SH-SY5Y (cell line): ENCODE data around the gene ARFIP2.

Source experiments
- GATA2 ChIP-seq: IDR thresholded peaks from 2 replicates; pipeline ENCODE4 v1.6.1; 2011; ENCODE audit warnings: mild to moderate bottlenecking, low read depth, low read length
- GATA3 ChIP-seq: IDR thresholded peaks from 2 replicates; pipeline ENCODE4 v1.6.1; 2011; ENCODE audit warnings: low read depth, mild to moderate bottlenecking, low read length, moderate library complexity

The ARFIP2 gene

GRCh38 chr11:6468712-6469495 lies 12.2 kb downstream of the ARFIP2 start:
- TF ChIP-seq GATA3 = no peak
- TF ChIP-seq GATA2 = no peak

- TF ChIP-seq GATA2 = no peak
- TF ChIP-seq GATA3 = no peak
Measured at GRCh38 chr11:6459099-6459450, 22.1 kb downstream of the ARFIP2 start.

- TF ChIP-seq GATA2 (no peak), GATA3 (no peak)
Measured at GRCh38 chr11:6458352-6459098, 22.6 kb downstream of the ARFIP2 start.

- TF ChIP-seq GATA2 = no peak
- TF ChIP-seq GATA3 = no peak
Measured at GRCh38 chr11:6457581-6458320, 23.4 kb downstream of the ARFIP2 start.

GRCh38 chr11:6456361-6457073 lies 24.6 kb downstream of the ARFIP2 start:
- TF ChIP-seq GATA3 (no peak), GATA2 (no peak)

GRCh38 chr11:6455070-6455469 lies 26.1 kb downstream of the ARFIP2 start:
- TF ChIP-seq GATA2 = no peak
- TF ChIP-seq GATA3 = no peak

- TF ChIP-seq GATA2 (no peak), GATA3 (no peak)
Measured at GRCh38 chr11:6453152-6453551, 28.0 kb downstream of the ARFIP2 start.

GRCh38 chr11:6452219-6452618 lies 28.9 kb downstream of the ARFIP2 start:
- TF ChIP-seq GATA3 (no peak), GATA2 (no peak)

- TF ChIP-seq GATA2 (no peak), GATA3 (no peak)
Measured at GRCh38 chr11:6448574-6448973, 32.6 kb downstream of the ARFIP2 start.

GRCh38 chr11:6443269-6444003 lies 37.7 kb downstream of the ARFIP2 start:
- TF ChIP-seq GATA2 (no peak), GATA3 (no peak)

GRCh38 chr11:6442441-6442840 lies 38.7 kb downstream of the ARFIP2 start:
- TF ChIP-seq GATA3 (no peak), GATA2 (no peak)

GRCh38 chr11:6440906-6441358 lies 40.2 kb downstream of the ARFIP2 start, which contains the start of gene HPX:
Gene HPX, minus strand, starts transcription at chr11:6440987. Its CDS starts 24 bp downstream, at chr11:6440963.
- TF ChIP-seq GATA2 (no peak), GATA3 (no peak)

- TF ChIP-seq GATA2 = no peak
- no peak for TF ChIP-seq GATA3
Measured at GRCh38 chr11:6438979-6439571, 42.1 kb downstream of the ARFIP2 start.
